ENCODE data around the gene DOCK9. TPM values are rescaled to one million over a fixed set of nuclear protein-coding genes. Genes with fewer than 3 reads are reported as not detected.

The DOCK9 gene
- total and polyA plus RNA-seq, 9 of the 15 experiments (the other 6 are each of a cell fraction or from before 2014, with no cell fraction given), result 3.5 to 25.3 (median 16.7) TPM

GRCh38 chr13:98834254-98834960 is 143.5 kb downstream of the DOCK9 start (continued):
- TF ChIP-seq CREB1 (IDR thresholded peaks at IDR 0.05), result no peak
- TF ChIP-seq CREB1 (CRISPR knock-in tag; IDR thresholded peaks at IDR 0.05), result no peak
- TF ChIP-seq RBM14 (IDR thresholded peaks at IDR 0.05; ENCODE audit: borderline replicate concordance, insufficient read depth, low read depth, low read length), result no peak
- no peak for TF ChIP-seq STAG1 (CRISPR knock-in tag; IDR thresholded peaks at IDR 0.05; ENCODE audit: borderline replicate concordance)
- TF ChIP-seq PTRF (tag; IDR thresholded peaks at IDR 0.05), result no peak
- TF ChIP-seq ZNF76 (CRISPR knock-in tag; IDR thresholded peaks at IDR 0.05; ENCODE audit: borderline replicate concordance), result no peak
- TF ChIP-seq CREB3L1 (IDR thresholded peaks at IDR 0.05; ENCODE audit: borderline replicate concordance, low read depth), result no peak

GRCh38 chr13:98831236-98831635 is 146.6 kb downstream of the DOCK9 start:
- no peaks in the 10 kb centered on the region for H3K9me1 ChIP-seq (ENCODE audit: control insufficient read depth, insufficient read depth, low read length)
- no peak overlapping the region for H3K9ac ChIP-seq (ENCODE audit: insufficient read depth in 1 of 2, low read depth in 2 of 2, low read length in 2 of 2)
- no peaks in the 10 kb centered on the region for H3K27me3 ChIP-seq (ENCODE audit: control insufficient read depth in 2 of 2, insufficient read depth in 2 of 2, low read length in 2 of 2)
- no peaks in the 10 kb centered on the region for H3K79me2 ChIP-seq (ENCODE audit: control insufficient read depth, insufficient read depth, low read length)
- no peak overlapping the region for H3K27ac ChIP-seq (ENCODE audit: extremely low read depth, low read depth, low read length)
- 93% methylated on average over 6 of the region's 8 CpGs for WGBS (ENCODE audit: insufficient coverage, low coverage, missing lambda C conversion rate)
- no TSS peak for BruUV-seq (replicated peaks)
- FAIRE-seq, result no peak
- CTCF ChIA-PET (ENCODE audit: low intra/inter-chr PET ratio), result no interaction called here
- H3K9me3 ChIP-seq (replicated peaks; ENCODE audit: control insufficient read depth, insufficient read depth, low read depth, low read length), result no peaks in the 10 kb centered on the region
- H3K4me2 ChIP-seq (ENCODE audit: insufficient read depth, low read length), result no peak overlapping the region
- ATAC-seq, result no peak
- in situ Hi-C loops (cut with MboI) (no loop called here), intact Hi-C loops (cut with micrococcal nuclease) (no loop called here)
- POLR2A ChIA-PET, result no interaction called here
- no peak overlapping the region for H2AFZ ChIP-seq (ENCODE audit: low read depth, low read length)
- H3K4me3 ChIP-seq, result no peak overlapping the region
- H4K20me1 ChIP-seq (replicated peaks; ENCODE audit: control insufficient read depth, insufficient read depth, low read length), result no peaks in the 10 kb centered on the region
- H3K36me3 ChIP-seq (ENCODE audit: control insufficient read depth, insufficient read depth, low read length), result peaks cover 30% of the 10 kb centered on the region; the same call in 2 of the 3 replicates
- H3K4me1 ChIP-seq (replicated peaks in 1 of 2; ENCODE audit: control insufficient read depth in 2 of 2, insufficient read depth in 2 of 2, low read length in 2 of 2), result no peaks in the 10 kb centered on the region; a peak in 1 of 5 replicates
- DNase-seq (ENCODE audit: extremely low read depth in 1 of 4, low spot score in 3 of 4), result no peak
- no peak for TF ChIP-seq TOE1 (IDR thresholded peaks at IDR 0.05; ENCODE audit: borderline replicate concordance)
- no peak for TF ChIP-seq TOE1 (CRISPR knock-in tag; IDR thresholded peaks at IDR 0.05; ENCODE audit: borderline replicate concordance, low read depth)
- TF ChIP-seq, protein P1, sequence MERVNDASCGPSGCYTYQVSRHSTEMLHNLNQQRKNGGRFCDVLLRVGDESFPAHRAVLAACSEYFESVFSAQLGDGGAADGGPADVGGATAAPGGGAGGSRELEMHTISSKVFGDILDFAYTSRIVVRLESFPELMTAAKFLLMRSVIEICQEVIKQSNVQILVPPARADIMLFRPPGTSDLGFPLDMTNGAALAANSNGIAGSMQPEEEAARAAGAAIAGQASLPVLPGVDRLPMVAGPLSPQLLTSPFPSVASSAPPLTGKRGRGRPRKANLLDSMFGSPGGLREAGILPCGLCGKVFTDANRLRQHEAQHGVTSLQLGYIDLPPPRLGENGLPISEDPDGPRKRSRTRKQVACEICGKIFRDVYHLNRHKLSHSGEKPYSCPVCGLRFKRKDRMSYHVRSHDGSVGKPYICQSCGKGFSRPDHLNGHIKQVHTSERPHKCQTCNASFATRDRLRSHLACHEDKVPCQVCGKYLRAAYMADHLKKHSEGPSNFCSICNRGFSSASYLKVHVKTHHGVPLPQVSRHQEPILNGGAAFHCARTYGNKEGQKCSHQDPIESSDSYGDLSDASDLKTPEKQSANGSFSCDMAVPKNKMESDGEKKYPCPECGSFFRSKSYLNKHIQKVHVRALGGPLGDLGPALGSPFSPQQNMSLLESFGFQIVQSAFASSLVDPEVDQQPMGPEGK (CRISPR knock-in tag; IDR thresholded peaks at IDR 0.05; ENCODE audit: borderline replicate concordance), result no peak
- no peak for TF ChIP-seq STAT5A (IDR thresholded peaks at IDR 0.05; ENCODE audit: borderline replicate concordance, low read length)
- no peak for TF ChIP-seq ZNF140 (CRISPR knock-in tag; IDR thresholded peaks at IDR 0.05)
- TF ChIP-seq ZNF121 (CRISPR knock-in tag; conservative IDR thresholded peaks at IDR 0.05), result no peak
- TF ChIP-seq KDM2B (CRISPR knock-in tag; IDR thresholded peaks at IDR 0.05), result no peak
- TF ChIP-seq CAMTA2 (CRISPR knock-in tag; conservative IDR thresholded peaks at IDR 0.05), result no peak
- TF ChIP-seq, protein P2, sequence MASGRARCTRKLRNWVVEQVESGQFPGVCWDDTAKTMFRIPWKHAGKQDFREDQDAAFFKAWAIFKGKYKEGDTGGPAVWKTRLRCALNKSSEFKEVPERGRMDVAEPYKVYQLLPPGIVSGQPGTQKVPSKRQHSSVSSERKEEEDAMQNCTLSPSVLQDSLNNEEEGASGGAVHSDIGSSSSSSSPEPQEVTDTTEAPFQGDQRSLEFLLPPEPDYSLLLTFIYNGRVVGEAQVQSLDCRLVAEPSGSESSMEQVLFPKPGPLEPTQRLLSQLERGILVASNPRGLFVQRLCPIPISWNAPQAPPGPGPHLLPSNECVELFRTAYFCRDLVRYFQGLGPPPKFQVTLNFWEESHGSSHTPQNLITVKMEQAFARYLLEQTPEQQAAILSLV (tag; IDR thresholded peaks at IDR 0.05), result no peak

Data from K562 (cell line).